ENCODE measurements around the gene FAM24B. TPM values are rescaled to one million over a fixed set of nuclear protein-coding genes. Genes with fewer than 3 reads are reported as not detected.
"Not testable (repeated sequence)": the region's sequence is repeated elsewhere in the genome, so short reads cannot be mapped to it uniquely, and the experiment has no call there.

Gene FAM24B
- total RNA-seq, 1 donor: 3.1 TPM

GRCh38 chr10:122884166-122884565 is 4.8 kb upstream of the FAM24B start:
- TF ChIP-seq CTCF (IDR thresholded peaks at IDR 0.05; ENCODE audit: insufficient read depth, low read length): no peak
- DNase-seq (ENCODE audit: low read depth): no peak
- H3K4me3 ChIP-seq (ENCODE audit: low read depth, low read length): no peak overlapping the region

GRCh38 chr10:122882766-122883165 is 3.4 kb upstream of the FAM24B start:
- no peak overlapping the region for H3K4me3 ChIP-seq (ENCODE audit: low read depth, low read length)
- DNase-seq (ENCODE audit: low read depth): no peak
- no peak for TF ChIP-seq CTCF (IDR thresholded peaks at IDR 0.05; ENCODE audit: insufficient read depth, low read length)

GRCh38 chr10:122878799-122879338 is 512 bp downstream of the FAM24B start:
- peak; percentile 26 for DNase-seq (ENCODE audit: low read depth)
- no peak for TF ChIP-seq CTCF (IDR thresholded peaks at IDR 0.05; ENCODE audit: insufficient read depth, low read length)
- H3K4me3 ChIP-seq (ENCODE audit: low read depth, low read length): peak overlapping the region; percentile 82

- H3K4me3 ChIP-seq (ENCODE audit: low read depth, low read length): no peak overlapping the region
- DNase-seq (ENCODE audit: low read depth): no peak
- TF ChIP-seq CTCF (IDR thresholded peaks at IDR 0.05; ENCODE audit: insufficient read depth, low read length): no peak
These were observed 2.1 kb downstream of the FAM24B start for GRCh38 chr10:122877264-122877663.

GRCh38 chr10:122876467-122876855 is 2.9 kb downstream of the FAM24B start:
- no peak overlapping the region for H3K4me3 ChIP-seq (ENCODE audit: low read depth, low read length)
- TF ChIP-seq CTCF (IDR thresholded peaks at IDR 0.05; ENCODE audit: insufficient read depth, low read length): no peak

GRCh38 chr10:122875843-122876466 is 3.4 kb downstream of the FAM24B start:
- no peak for TF ChIP-seq CTCF (IDR thresholded peaks at IDR 0.05; ENCODE audit: insufficient read depth, low read length)
- DNase-seq (ENCODE audit: low read depth): no peak
- H3K4me3 ChIP-seq (ENCODE audit: low read depth, low read length): no peak overlapping the region

More at GRCh38 chr10:122876467-122876855, 2.9 kb downstream of the FAM24B start:
- no peak for DNase-seq (ENCODE audit: low read depth)

- DNase-seq (ENCODE audit: low read depth); H3K4me3 ChIP-seq (ENCODE audit: low read depth, low read length): not testable (repeated sequence)
These were observed 7.4 kb downstream of the FAM24B start for GRCh38 chr10:122871947-122872346.

- not testable (repeated sequence) for H3K4me3 ChIP-seq (ENCODE audit: low read depth, low read length); DNase-seq (ENCODE audit: low read depth)
These were observed 10.6 kb downstream of the FAM24B start for GRCh38 chr10:122868768-122869167.

GRCh38 chr10:122866757-122867482 is 12.5 kb downstream of the FAM24B start:
- DNase-seq (ENCODE audit: low read depth): peak; percentile 62
- not testable (repeated sequence) for H3K4me3 ChIP-seq (ENCODE audit: low read depth, low read length)
